ENCODE results near the gene ADAMTS9. TPM values are rescaled to one million over a fixed set of nuclear protein-coding genes. Genes with fewer than 3 reads are reported as not detected.

Gene ADAMTS9
- polyA plus RNA-seq, 1 donor from 2014 or later, result 0.32 TPM

DNA sequence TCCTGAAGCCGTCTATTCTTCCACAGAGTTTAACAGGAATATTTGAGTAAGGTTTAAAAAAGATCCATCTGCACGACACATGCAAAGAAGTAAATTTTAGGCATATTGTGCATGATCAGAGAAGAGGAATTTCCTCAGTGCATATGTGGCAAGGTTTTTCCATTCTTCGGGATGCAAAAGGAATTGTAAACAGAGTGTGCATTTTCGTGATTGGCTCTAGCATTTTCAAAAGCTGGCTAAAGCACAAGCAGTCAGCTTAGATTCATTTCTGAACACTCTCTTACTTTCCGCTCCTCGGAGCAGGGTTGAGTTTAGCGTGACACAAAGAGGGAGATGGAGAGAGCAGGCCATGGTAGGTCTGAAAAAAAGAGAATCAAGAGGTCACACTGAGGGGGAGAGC is 128.2 kb downstream of the ADAMTS9 start:
- no peak overlapping the region for H3K4me2 ChIP-seq (ENCODE audit: low read length)

DNA sequence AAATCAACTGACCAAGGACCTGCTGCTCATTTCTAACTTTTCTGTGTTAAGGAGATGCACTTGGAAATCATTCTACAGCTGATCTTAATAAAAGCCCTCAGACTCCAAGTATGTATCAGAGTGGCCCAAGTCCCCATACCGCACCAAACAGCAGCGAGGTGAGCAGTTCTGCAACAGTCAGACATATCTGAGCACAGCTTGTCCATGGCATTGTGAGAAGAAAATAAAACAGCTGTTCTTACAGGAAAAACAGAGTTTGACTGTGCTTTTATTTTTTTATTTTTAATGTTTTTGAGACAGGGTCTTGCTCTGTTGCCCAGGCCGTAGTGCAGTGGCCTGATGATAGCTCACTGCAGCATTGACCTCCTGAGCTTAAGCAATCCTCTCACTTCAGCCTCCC is 131.8 kb downstream of the ADAMTS9 start:
- H3K9ac ChIP-seq (ENCODE audit: low read length), result no peak overlapping the region
- H3K4me2 ChIP-seq (ENCODE audit: low read length), result no peak overlapping the region
- no peak overlapping the region for H3K27ac ChIP-seq (ENCODE audit: low read length)
- TF ChIP-seq EP300 (conservative IDR thresholded peaks at IDR 0.05; ENCODE audit: poor library complexity, severe bottlenecking) (no peak), MXI1 (conservative IDR thresholded peaks at IDR 0.05; ENCODE audit: poor library complexity, severe bottlenecking) (no peak), RAD21 (conservative IDR thresholded peaks at IDR 0.05) (no peak)
- no peak overlapping the region for H3K4me3 ChIP-seq (ENCODE audit: low read length)
- no peaks in the 10 kb centered on the region for H3K9me3 ChIP-seq (ENCODE audit: low read length)
- H3K27me3 ChIP-seq (ENCODE audit: insufficient read depth, low read depth, low read length), result no peaks in the 10 kb centered on the region
- no peaks in the 10 kb centered on the region for H3K36me3 ChIP-seq (ENCODE audit: insufficient read depth, low read length)
- H2AFZ ChIP-seq (ENCODE audit: low read depth, low read length), result no peak overlapping the region
- H3K9me2 ChIP-seq (ENCODE audit: insufficient read depth, low read length), result no peaks in the 10 kb centered on the region
- no peaks in the 10 kb centered on the region for H3K79me2 ChIP-seq (replicated peaks; ENCODE audit: insufficient read depth, low read length)
- no peaks in the 10 kb centered on the region for H3F3A ChIP-seq (ENCODE audit: insufficient read depth, low read length, poor library complexity, severe bottlenecking)
- no peaks in the 10 kb centered on the region for H4K20me1 ChIP-seq (ENCODE audit: insufficient read depth)

More for the DNA sequence above, 128.2 kb downstream of the ADAMTS9 start:
- Histone ChIP-seq H3K9me2 (ENCODE audit: insufficient read depth, low read length) (no peaks in the 10 kb centered on the region), H3K4me3 (ENCODE audit: low read length) (no peak overlapping the region), H3K9me3 (ENCODE audit: low read length) (no peaks in the 10 kb centered on the region), H3K9ac (ENCODE audit: low read length) (no peak overlapping the region), H3K27ac (ENCODE audit: low read length) (no peak overlapping the region), H3K27me3 (ENCODE audit: insufficient read depth, low read depth, low read length) (no peaks in the 10 kb centered on the region), H4K20me1 (ENCODE audit: insufficient read depth) (no peaks in the 10 kb centered on the region), H3F3A (ENCODE audit: insufficient read depth, low read length, poor library complexity, severe bottlenecking) (no peaks in the 10 kb centered on the region), H3K79me2 (replicated peaks; ENCODE audit: insufficient read depth, low read length) (no peaks in the 10 kb centered on the region), H3K36me3 (ENCODE audit: insufficient read depth, low read length) (no peaks in the 10 kb centered on the region), H2AFZ (ENCODE audit: low read depth, low read length) (no peak overlapping the region)
- no peak for TF ChIP-seq EZH2 (IDR thresholded peaks at IDR 0.05; ENCODE audit: borderline replicate concordance, insufficient read depth, low read length, poor library complexity, severe bottlenecking)
- TF ChIP-seq POLR2AphosphoS5 (IDR thresholded peaks at IDR 0.05), result no peak

DNA sequence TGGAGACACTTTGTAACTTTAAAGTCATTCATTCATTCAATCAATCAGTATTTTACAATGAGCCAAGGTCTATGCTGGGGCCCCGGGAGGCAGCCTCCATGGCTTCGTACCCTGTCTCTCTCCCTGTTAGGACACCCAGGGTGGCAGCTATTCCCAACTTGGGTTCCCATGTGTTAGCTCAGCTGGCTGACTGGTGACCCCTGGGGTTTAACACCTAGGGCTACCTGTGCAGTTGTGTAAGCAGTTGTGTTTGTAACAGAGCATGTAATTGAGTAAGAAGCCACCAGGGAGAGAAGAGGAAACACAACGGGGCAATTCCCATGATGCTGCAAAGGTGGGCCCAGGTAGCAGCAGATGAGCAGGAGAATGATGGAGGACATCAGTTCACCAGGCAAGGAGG is 132.4 kb downstream of the ADAMTS9 start:
- Histone ChIP-seq H3F3A (ENCODE audit: insufficient read depth, low read length, poor library complexity, severe bottlenecking) (no peaks in the 10 kb centered on the region), H3K9ac (ENCODE audit: low read length) (no peak overlapping the region), H3K27ac (ENCODE audit: low read length) (no peak overlapping the region), H3K9me3 (ENCODE audit: low read length) (no peaks in the 10 kb centered on the region), H3K4me3 (ENCODE audit: low read length) (no peak overlapping the region), H4K20me1 (ENCODE audit: insufficient read depth) (no peaks in the 10 kb centered on the region), H3K27me3 (ENCODE audit: insufficient read depth, low read depth, low read length) (no peaks in the 10 kb centered on the region), H3K79me2 (replicated peaks; ENCODE audit: insufficient read depth, low read length) (no peaks in the 10 kb centered on the region), H3K4me2 (ENCODE audit: low read length) (no peak overlapping the region), H3K36me3 (ENCODE audit: insufficient read depth, low read length) (no peaks in the 10 kb centered on the region), H3K9me2 (ENCODE audit: insufficient read depth, low read length) (no peaks in the 10 kb centered on the region), H2AFZ (ENCODE audit: low read depth, low read length) (no peak overlapping the region)
- no peak for TF ChIP-seq POLR2AphosphoS5 (IDR thresholded peaks at IDR 0.05)
- no peak for TF ChIP-seq EP300 (conservative IDR thresholded peaks at IDR 0.05; ENCODE audit: poor library complexity, severe bottlenecking)
- TF ChIP-seq, protein P1, sequence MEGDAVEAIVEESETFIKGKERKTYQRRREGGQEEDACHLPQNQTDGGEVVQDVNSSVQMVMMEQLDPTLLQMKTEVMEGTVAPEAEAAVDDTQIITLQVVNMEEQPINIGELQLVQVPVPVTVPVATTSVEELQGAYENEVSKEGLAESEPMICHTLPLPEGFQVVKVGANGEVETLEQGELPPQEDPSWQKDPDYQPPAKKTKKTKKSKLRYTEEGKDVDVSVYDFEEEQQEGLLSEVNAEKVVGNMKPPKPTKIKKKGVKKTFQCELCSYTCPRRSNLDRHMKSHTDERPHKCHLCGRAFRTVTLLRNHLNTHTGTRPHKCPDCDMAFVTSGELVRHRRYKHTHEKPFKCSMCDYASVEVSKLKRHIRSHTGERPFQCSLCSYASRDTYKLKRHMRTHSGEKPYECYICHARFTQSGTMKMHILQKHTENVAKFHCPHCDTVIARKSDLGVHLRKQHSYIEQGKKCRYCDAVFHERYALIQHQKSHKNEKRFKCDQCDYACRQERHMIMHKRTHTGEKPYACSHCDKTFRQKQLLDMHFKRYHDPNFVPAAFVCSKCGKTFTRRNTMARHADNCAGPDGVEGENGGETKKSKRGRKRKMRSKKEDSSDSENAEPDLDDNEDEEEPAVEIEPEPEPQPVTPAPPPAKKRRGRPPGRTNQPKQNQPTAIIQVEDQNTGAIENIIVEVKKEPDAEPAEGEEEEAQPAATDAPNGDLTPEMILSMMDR (IDR thresholded peaks at IDR 0.05; ENCODE audit: poor library complexity, severe bottlenecking), result no peak
- TF ChIP-seq, protein P2, sequence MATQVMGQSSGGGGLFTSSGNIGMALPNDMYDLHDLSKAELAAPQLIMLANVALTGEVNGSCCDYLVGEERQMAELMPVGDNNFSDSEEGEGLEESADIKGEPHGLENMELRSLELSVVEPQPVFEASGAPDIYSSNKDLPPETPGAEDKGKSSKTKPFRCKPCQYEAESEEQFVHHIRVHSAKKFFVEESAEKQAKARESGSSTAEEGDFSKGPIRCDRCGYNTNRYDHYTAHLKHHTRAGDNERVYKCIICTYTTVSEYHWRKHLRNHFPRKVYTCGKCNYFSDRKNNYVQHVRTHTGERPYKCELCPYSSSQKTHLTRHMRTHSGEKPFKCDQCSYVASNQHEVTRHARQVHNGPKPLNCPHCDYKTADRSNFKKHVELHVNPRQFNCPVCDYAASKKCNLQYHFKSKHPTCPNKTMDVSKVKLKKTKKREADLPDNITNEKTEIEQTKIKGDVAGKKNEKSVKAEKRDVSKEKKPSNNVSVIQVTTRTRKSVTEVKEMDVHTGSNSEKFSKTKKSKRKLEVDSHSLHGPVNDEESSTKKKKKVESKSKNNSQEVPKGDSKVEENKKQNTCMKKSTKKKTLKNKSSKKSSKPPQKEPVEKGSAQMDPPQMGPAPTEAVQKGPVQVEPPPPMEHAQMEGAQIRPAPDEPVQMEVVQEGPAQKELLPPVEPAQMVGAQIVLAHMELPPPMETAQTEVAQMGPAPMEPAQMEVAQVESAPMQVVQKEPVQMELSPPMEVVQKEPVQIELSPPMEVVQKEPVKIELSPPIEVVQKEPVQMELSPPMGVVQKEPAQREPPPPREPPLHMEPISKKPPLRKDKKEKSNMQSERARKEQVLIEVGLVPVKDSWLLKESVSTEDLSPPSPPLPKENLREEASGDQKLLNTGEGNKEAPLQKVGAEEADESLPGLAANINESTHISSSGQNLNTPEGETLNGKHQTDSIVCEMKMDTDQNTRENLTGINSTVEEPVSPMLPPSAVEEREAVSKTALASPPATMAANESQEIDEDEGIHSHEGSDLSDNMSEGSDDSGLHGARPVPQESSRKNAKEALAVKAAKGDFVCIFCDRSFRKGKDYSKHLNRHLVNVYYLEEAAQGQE (IDR thresholded peaks at IDR 0.05; ENCODE audit: borderline replicate concordance), result no peak
- no peak for TF ChIP-seq MXI1 (conservative IDR thresholded peaks at IDR 0.05; ENCODE audit: poor library complexity, severe bottlenecking)
- TF ChIP-seq RAD21 (conservative IDR thresholded peaks at IDR 0.05), result no peak
- TF ChIP-seq EZH2 (IDR thresholded peaks at IDR 0.05; ENCODE audit: borderline replicate concordance, insufficient read depth, low read length, poor library complexity, severe bottlenecking), result no peak
- TF ChIP-seq SMC3 (conservative IDR thresholded peaks at IDR 0.05; ENCODE audit: poor library complexity), result no peak
- no peak for TF ChIP-seq TAF1 (IDR thresholded peaks at IDR 0.05; ENCODE audit: low read depth)
